NCI-H748 treated with DMSO at 0.1 percent for 48 hours (cell line): ENCODE results near the gene ICAM2.

Source experiments
- DNase-seq: peaks from one replicate; lab custom pipeline; 2025; lab: John Stamatoyannopoulos, UW

ICAM2 gene

DNA sequence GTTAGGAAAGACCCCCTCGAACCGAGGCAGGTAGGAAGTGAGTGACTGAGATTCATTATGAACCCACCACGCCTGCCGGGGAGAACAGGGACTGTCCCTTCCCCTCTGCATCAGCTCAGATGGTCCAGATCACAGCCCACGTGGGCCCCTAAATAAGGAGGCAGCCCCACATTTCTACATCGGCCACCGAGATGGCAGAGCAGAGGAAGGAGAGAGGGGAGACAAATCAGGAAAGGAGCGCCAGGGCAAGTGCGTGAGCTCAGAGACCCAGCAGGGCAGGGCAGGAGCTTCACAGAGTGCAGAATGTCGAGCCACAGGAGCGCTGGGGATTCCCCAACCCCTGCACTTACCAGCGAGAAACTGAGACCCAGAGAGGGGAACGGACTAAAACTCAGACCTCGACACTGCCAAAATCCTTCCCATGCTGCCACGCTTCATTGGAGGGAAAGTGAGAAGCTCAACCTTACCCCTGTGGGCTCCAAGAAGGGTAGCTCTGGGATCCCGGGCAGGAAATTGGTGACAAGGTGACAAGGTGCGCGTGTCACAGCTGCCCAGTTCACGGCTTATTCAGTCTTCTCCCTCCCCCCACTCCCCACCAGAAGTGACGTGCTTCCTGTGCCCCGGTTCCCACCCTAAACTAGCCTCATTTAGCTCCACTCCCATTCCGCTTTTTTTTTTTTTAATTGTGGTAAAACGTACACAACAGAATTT, at the start of gene ICAM2:
TSS of gene ICAM2 (minus strand) at position 578 of the 711 bp plus-strand sequence. CDS start 13,942 bp downstream, outside the sequence.
- DNase-seq = no peak

DNA sequence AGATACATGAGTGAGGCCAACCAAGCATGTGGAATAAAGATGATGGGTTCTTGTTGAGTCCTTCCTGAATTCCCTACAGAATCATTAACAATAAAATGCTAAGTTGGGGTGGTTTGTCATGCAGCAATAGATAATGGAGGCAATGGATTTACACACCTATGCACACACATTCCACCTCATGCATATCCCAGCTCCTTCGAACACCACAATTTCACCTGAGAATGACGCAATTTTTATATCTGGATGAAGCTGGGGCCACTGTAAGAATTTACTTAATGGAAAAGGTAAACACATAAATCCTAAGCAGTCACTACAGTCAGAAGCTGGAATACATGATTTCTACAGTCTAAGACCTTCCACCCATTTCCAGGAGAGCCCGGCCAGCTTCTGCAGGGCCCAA, 49.8 kb upstream of the ICAM2 start:
- DNase-seq = no peak

- DNase-seq = no peak
Observed at GRCh38 chr17:64069143-64069542, 48.7 kb upstream of the ICAM2 start.

- no peak for DNase-seq
Observed at GRCh38 chr17:64067657-64068056, 47.2 kb upstream of the ICAM2 start.

DNA sequence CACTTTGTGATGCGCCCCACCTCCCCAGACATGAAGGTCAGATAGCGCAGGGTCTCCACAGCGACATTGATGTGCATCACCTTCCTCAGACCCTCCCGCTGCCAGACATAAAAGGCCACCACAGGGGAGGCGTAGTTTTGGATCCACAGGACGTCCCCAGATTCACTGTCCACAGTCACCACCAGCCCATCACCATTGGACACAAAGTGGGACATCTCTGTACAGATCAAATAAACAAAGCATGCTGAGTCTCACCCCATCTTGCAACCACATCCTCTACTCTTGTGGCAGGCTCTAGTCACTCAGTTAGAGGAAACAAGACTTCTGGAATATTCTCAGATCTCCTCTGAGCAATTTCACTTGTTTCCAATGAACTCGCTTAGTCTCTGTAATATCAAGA, 46.3 kb upstream of the ICAM2 start:
- no peak for DNase-seq

DNA sequence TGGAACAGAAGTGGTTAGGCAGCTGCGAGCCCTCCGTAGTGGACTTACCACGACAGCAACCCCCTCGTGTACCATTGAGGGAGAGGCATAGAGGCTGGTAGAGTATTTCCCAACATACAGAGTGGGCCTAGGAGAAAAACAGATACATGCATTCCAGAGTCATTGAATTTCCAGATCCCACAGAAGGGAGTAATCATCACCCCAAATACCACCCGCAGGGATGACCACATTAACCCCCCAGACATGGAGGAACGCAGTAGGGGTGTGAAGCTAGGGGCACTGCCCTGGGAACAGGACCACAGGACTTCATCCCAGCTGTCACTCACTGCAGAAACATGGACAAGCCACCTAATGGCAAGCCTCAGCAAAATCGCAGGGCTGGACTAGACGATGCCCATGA, 44.7 kb upstream of the ICAM2 start:
- no peak for DNase-seq

DNA sequence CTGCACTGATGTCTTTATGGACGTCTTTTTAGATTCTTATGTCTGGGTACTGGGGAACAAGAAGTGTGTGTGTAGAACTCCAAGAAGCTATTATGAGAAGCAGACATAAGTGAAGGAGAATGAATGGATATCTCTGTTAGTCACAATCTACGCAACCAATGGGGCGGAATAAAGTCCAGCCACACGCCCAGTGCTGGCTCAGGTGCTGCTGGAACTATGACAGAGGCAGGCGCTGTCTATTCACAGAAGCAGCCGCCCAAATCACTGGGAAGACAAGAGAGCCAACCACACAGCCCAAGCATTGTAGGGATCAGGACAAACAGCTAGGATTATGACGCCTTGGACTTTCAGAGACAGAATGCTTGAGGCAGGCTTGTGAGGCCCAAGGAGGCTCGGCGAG, 43.9 kb upstream of the ICAM2 start:
- DNase-seq = no peak

DNA sequence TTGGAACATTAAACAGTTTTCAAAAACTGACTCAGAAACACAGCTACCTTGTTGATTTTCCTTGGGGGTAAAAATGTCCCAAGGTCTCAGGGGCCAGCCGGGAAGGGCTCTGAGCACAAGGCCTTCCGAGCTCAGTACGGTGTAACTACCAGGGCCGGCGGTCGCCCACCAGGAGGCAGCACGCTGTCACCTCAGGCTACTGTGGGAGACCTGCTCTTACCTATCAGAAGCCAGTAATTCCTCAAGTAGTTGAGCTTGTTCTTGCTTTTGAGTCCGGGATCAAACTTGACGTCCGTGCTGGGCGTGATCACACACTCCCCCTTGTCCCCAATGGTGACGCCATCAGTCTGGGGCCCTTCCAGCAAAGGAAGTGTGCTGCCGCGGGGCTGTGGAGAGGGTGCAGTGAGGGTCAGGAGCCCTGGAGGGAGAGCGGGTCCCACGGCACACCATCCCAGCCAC, 43.4 kb upstream of the ICAM2 start:
- DNase-seq = no peak

DNA sequence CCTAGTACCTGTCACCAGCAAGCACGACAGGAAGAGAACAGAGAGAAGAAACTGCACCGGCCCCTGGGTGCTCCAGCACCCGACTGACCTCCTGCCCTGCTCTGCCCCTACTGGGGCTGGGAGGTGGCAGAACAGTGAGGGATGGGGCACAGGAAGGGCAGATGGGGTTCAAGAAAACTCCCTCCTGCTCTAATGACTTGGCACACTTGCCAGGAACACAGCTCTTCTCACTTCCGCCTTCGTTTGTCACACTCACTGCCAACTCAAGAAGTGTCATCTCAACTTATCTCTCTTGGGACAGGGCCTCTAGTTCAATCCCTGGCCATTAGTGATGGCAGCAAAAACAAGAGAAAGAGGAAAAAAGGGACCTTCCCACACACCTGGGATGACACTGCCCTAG, 42.7 kb upstream of the ICAM2 start:
- DNase-seq = no peak

- no peak for DNase-seq
Observed at GRCh38 chr17:64061178-64061898, 40.9 kb upstream of the ICAM2 start.

DNA sequence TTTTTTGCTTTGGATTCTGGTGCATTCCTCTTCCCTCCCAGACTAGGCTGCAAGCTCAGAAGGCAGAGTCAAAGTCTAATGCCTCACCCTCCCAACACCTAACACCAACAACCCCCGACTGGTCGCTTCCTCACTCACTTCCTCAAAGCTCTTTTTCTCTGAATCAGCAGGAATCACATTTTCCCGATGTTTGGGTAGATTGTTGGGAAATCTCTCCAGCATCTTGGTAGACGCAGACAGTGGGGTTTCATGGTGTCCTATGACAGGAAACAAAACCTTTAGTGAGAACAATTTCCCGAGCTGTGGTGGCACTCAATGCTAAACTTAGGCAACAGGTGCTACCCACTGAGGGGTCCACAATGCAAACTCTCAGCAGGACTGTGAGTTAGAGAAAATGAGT, 39.9 kb upstream of the ICAM2 start:
- DNase-seq = no peak

- no peak for DNase-seq
Observed at GRCh38 chr17:64059756-64060155, 39.3 kb upstream of the ICAM2 start.

GRCh38 chr17:64058621-64059020, 38.2 kb upstream of the ICAM2 start:
- DNase-seq = no peak

- DNase-seq = no peak
Observed at GRCh38 chr17:64057701-64058263, 37.3 kb upstream of the ICAM2 start.

DNA sequence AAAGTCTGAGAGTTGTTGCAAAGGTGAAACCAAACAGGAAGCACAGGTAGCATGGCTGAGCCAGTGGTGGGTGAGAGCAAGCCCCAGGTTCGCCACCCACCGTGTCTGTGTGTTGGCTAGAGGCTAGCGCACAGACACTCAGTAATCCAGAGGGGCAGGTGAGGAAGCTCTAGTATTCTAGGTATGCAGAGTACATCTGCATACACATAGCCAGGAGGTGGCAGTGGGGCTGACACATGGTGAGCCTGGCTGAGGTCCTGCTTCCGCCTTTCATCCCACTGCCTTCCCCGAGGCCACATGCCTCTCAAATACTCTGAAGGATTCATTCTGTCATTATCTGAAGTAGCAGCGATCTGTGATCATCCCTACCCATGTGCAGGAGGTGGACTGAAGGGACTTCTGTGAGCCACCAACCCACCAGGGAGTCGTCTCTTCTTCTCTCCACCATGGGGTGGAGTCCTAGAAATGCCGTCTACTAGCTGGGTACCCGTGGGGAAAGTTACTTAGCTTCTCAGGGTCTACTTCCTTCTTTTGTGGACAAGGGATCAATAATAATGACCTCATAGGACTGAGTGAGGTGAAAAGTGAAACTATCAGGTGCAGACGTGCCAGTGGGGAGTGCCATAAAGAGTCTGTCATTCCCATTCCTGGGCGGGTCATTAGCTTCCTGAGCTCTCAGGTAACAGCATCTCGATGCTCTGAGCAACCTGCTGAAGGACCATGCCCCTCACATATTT, 36.0 kb upstream of the ICAM2 start:
- no peak for DNase-seq

DNA sequence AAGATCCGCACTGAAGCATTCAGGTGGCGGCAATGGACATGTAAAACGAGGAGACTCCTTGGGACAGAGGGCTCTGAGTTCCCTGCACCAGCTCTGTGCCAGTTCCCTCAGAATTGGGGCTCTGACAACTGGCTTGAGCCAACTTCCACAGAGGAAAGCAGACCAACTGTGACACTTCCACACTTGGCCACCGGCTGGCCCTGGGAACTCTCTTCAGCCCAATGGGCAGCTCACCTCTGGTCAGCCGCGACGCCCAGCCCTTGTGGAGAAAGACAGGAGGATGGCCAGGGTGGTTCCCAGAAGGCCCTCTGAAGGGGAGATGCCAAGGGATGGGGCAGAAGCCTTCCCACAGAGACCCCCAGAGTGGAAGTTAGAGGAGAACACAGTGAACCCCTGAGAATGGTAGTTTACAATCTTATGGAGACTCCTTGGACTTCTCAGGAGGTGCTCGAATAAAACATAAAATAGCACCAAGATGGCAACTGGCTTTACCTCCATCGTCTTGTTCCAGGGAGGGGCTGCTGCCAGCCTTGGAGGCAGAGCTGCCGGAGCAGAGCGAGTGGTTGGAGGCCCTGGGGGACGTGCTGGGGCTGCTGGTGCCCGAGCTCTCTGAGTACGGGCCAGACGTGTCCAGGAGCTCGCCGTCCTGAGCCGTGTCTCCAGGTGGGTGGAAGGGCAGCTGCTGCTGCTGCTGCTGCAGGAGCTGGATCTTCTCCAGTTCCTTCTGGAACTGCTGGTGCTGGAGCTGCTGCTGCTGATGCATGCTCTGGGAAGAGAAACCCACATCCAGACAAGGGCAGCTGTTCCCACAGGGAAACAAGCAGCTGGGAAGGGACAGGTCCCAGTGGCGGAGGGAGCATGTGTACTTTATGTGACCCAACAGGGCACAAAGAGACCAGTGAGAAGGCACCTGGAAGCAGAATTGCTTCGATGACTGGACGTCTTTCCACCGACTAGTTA, 35.0 kb upstream of the ICAM2 start:
- DNase-seq = no peak

- DNase-seq = no peak
Observed at GRCh38 chr17:64054304-64054703, 33.9 kb upstream of the ICAM2 start.

GRCh38 chr17:64053101-64053500, 32.7 kb upstream of the ICAM2 start:
- DNase-seq = no peak

DNA sequence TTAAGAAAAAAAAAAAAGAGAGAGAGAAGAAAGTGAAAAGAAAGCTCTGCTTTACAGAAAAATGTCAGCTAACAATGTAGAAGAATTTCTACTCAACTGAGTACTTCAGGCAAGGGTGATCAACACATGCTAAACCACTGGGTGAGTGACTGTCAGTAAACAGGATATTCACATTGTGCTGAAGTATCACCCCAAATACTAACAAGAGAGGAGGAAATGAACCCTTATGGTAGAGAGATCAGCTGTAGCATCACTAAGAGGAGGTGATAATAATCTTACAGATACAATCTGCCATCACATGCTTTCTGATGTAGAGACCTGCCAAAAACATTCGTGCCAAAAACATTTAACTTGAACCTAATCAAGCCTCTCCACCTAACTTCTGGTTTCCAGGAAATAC, 30.7 kb upstream of the ICAM2 start:
- DNase-seq = no peak

DNA sequence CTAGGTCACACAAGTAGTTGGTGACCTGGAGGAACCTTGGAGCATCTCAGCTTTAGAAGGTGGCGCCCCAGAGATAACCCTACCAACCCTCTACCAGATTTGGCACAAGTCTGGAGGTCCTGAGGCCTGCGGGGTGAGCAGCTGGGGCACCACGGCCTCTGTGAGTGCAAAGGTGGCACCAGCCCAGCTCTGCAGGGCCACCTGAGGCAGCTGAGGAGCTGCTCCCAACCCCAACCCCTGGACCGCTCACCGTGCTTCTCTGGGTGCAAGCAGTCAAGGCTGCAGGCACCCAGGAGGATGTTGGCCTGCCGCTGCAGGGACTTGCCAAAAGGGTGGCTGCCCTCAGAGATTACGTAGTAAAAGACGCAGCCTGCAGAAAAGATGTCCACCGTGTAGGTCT, 28.4 kb upstream of the ICAM2 start:
- no peak for DNase-seq

GRCh38 chr17:64045176-64045575, 24.7 kb upstream of the ICAM2 start:
- no peak for DNase-seq
